Keratinocyte (primary cell): ENCODE results near the gene BCAR3. TPM values are rescaled to one million over a fixed set of nuclear protein-coding genes. Genes with fewer than 3 reads are reported as not detected.

Source experiments
- DNase-seq: peaks from one replicate; pipeline ENCODE4 v3.0.0-alpha.2; 2011; ENCODE audit warnings: low read depth, missing footprints, low spot score
- FAIRE-seq: peaks from 2 replicates; lab custom pipeline; 2011; peaks lifted over from hg19 to GRCh38; lab: Jason Lieb, UNC
- H2AFZ ChIP-seq: 2 replicates; pipeline ENCODE4 v1.6.0; 2012; ENCODE audit warnings: low read length, control low read depth, inconsistent platforms; ENCODE audit not compliant: control insufficient read depth
- H3K27ac ChIP-seq: 2 replicates; pipeline ENCODE4 v1.5.1; 2011; ENCODE audit warnings: low read length; ENCODE audit not compliant: control insufficient read depth, insufficient read depth
- H3K27me3 ChIP-seq: 3 replicates; pipeline ENCODE4 v1.6.0; 2011; ENCODE audit warnings: low read length; ENCODE audit not compliant: control insufficient read depth, insufficient read depth; ENCODE audit errors: extremely low read depth
- H3K36me3 ChIP-seq, 2 experiments: 2 replicates in 1 of 2; 3 replicates in 1 of 2; pipeline ENCODE4 v1.5.1; 2011; ENCODE audit warnings: low read length in 2 of 2, mild to moderate bottlenecking in 1 of 2; ENCODE audit not compliant: control insufficient read depth in 2 of 2, insufficient read depth in 2 of 2; ENCODE audit errors: extremely low read depth in 1 of 2
- H3K4me1 ChIP-seq: 3 replicates; pipeline ENCODE4 v1.5.1; 2011; ENCODE audit warnings: low read length; ENCODE audit not compliant: control insufficient read depth, insufficient read depth; ENCODE audit errors: extremely low read depth
- H3K4me2 ChIP-seq: 3 replicates; pipeline ENCODE4 v1.6.0; 2011; ENCODE audit warnings: low read depth, low read length; ENCODE audit not compliant: control insufficient read depth, insufficient read depth; ENCODE audit errors: extremely low read depth
- H3K4me3 ChIP-seq, 3 experiments: fragments of 200-600 bp in 1 of 3; sonication (generic) in 1 of 3; 2 replicates in 2 of 3; 3 replicates in 1 of 3; pipeline ENCODE4 v1.5.1; 2011 to 2016; ENCODE audit warnings: low read length in 3 of 3, mild to moderate bottlenecking in 3 of 3, control low read depth in 2 of 3, inconsistent platforms in 1 of 3, low read depth in 1 of 3, mixed read lengths in 1 of 3, mixed run types in 1 of 3, moderate library complexity in 1 of 3; ENCODE audit not compliant: control insufficient read depth in 2 of 3, insufficient read depth in 2 of 3; ENCODE audit errors: extremely low read depth in 1 of 3
- H3K79me2 ChIP-seq: 2 replicates; pipeline ENCODE4 v1.6.0; 2012; ENCODE audit warnings: low read length; ENCODE audit not compliant: control insufficient read depth, insufficient read depth
- H3K9ac ChIP-seq: 3 replicates; pipeline ENCODE4 v1.6.0; 2011; ENCODE audit warnings: low read length; ENCODE audit not compliant: control insufficient read depth, insufficient read depth; ENCODE audit errors: extremely low read depth
- H3K9me1 ChIP-seq: 3 replicates; pipeline ENCODE4 v1.6.0; 2011; ENCODE audit warnings: low read length; ENCODE audit not compliant: control insufficient read depth, insufficient read depth; ENCODE audit errors: extremely low read depth
- H3K9me3 ChIP-seq: 2 replicates; pipeline ENCODE4 v1.5.1; 2012; ENCODE audit warnings: low read depth, low read length; ENCODE audit not compliant: control insufficient read depth
- H4K20me1 ChIP-seq: 3 replicates; pipeline ENCODE4 v1.6.0; 2011; ENCODE audit warnings: low read length; ENCODE audit not compliant: control insufficient read depth, insufficient read depth; ENCODE audit errors: extremely low read depth
- CTCF ChIP-seq, 3 experiments: IDR thresholded peaks in 1 of 3; conservative IDR thresholded peaks in 1 of 3; optimal IDR thresholded peaks in 1 of 3; 2 replicates in 2 of 3; 3 replicates in 1 of 3; pipeline versions ENCODE3 to v1.5.1; 2011; ENCODE audit warnings: low read length in 3 of 3, mild to moderate bottlenecking in 3 of 3, moderate library complexity in 2 of 3, control low read depth in 1 of 3, inconsistent platforms in 1 of 3; ENCODE audit not compliant: insufficient read depth in 2 of 3; ENCODE audit errors: extremely low read depth in 1 of 3
- EZH2 ChIP-seq: IDR thresholded peaks from one replicate; pipeline ENCODE4 v1.6.1; 2012; ENCODE audit warnings: inconsistent platforms, mild to moderate bottlenecking, low read length, moderate library complexity
- dilution Hi-C: fragments of 300-500 bp; cut with MboI; formaldehyde crosslinking; loops from one replicate; pipeline ENCODE4 v1.7.0; 2020; ENCODE audit warnings: low sequenced_read_pairs; ENCODE audit not compliant: extremely low pct_ligation_motif_present
- polyA plus RNA-seq, 5 experiments: library from polyadenylated mRNA; depleted of rRNA in 3 of 5; stranded (reverse) in 3 of 5; stranded (forward) in 1 of 5; unstranded in 1 of 5; fragments of >200 nt; gene quantifications; 1 replicate in 1 of 5; 2 replicates in 3 of 5; 3 replicates in 1 of 5; pipeline versions ENCODE4 v1.2.1 to v1.2.3, GENCODE V29; 2011 to 2012; ENCODE audit warnings: missing spikeins in 2 of 5, low read depth in 1 of 5, low replicate concordance in 1 of 5

The BCAR3 gene
- polyA plus RNA-seq, 1 donor (not counting 4 experiments of a cell fraction or from before 2014, with no cell fraction given) = 77.2 TPM

GRCh38 chr1:93728480-93729131, 47.0 kb upstream of the BCAR3 start:
- Histone ChIP-seq H3K27ac (no peak overlapping the region), H3K4me2 (no peak overlapping the region), H3K9me1 (no peaks in the 10 kb centered on the region), H3K27me3 (no peaks in the 10 kb centered on the region), H3K36me3 (no peaks in the 10 kb centered on the region), H3K79me2 (no peaks in the 10 kb centered on the region), H3K4me1 (peaks cover 21% of the 10 kb centered on the region), H4K20me1 (no peaks in the 10 kb centered on the region), H3K4me3 (no peak overlapping the region), H2AFZ (no peak overlapping the region), H3K9ac (no peak overlapping the region), H3K9me3 (no peaks in the 10 kb centered on the region)
- FAIRE-seq (no peak), DNase-seq (no peak)
- TF ChIP-seq CTCF (optimal IDR thresholded peaks at IDR 0.05 in 1 of 3, IDR thresholded peaks at IDR 0.05 in 1 of 3, conservative IDR thresholded peaks at IDR 0.05 in 1 of 3; ENCODE audit: extremely low read depth in 1 of 3, insufficient read depth in 2 of 3, low read length in 3 of 3) (no peak), EZH2 (no peak)
- dilution Hi-C loops = no loop called here

- Histone ChIP-seq H3K9me3 (no peaks in the 10 kb centered on the region), H2AFZ (no peak overlapping the region), H3K4me3 (no peak overlapping the region), H3K4me1 (peaks cover 12% of the 10 kb centered on the region), H3K4me2 (no peak overlapping the region), H4K20me1 (no peaks in the 10 kb centered on the region), H3K27me3 (no peaks in the 10 kb centered on the region), H3K36me3 (no peaks in the 10 kb centered on the region), H3K27ac (no peak overlapping the region), H3K9me1 (no peaks in the 10 kb centered on the region), H3K9ac (no peak overlapping the region), H3K79me2 (no peaks in the 10 kb centered on the region)
- no peak for TF ChIP-seq EZH2
- TF ChIP-seq CTCF (optimal IDR thresholded peaks at IDR 0.05 in 1 of 3, IDR thresholded peaks at IDR 0.05 in 1 of 3, conservative IDR thresholded peaks at IDR 0.05 in 1 of 3; ENCODE audit: extremely low read depth in 1 of 3, insufficient read depth in 2 of 3, low read length in 3 of 3) = no peak
- no peak for DNase-seq
- no peak for FAIRE-seq
- dilution Hi-C loops = no loop called here
Observed at GRCh38 chr1:93723733-93724270, 42.2 kb upstream of the BCAR3 start.
